Mesenteric fat pad (tissue), 1 donor: ENCODE data around the gene LAMC2. TPM values are rescaled to one million over a fixed set of nuclear protein-coding genes. Genes with fewer than 3 reads are reported as not detected.
A peak's percentile ranks its signal among the peaks of the same experiment; 100 is the strongest.
"Not testable (repeated sequence)": the region's sequence is repeated elsewhere in the genome, so short reads cannot be mapped to it uniquely, and the experiment has no call there.

Experiments used
- DNase-seq: peaks from one replicate; pipeline ENCODE4 v3.0.0-alpha.2; 2020; ENCODE audit warnings: low spot score
- total RNA-seq: library from RNA; stranded (reverse); fragmentation: NEBNext Ultra II Directional; extraction: Animal tissue kit (Norgen Biotek cat#: 25700); gene quantifications from one replicate; pipeline ENCODE4 v1.2.1, GENCODE V29; 2021
- donor health status: DM: yes; HTN: yes; CAD: no.

The LAMC2 gene
- total RNA-seq, 1 donor from 2014 or later: 1.0 TPM

- DNase-seq: no peak
Measured at GRCh38 chr1:183255073-183255472, 69.0 kb downstream of the LAMC2 start.

- no peak for DNase-seq
Measured at GRCh38 chr1:183259924-183260323, 73.9 kb downstream of the LAMC2 start.

GRCh38 chr1:183262628-183263200 lies 76.7 kb downstream of the LAMC2 start:
- DNase-seq: no peak

GRCh38 chr1:183263886-183264602 lies 78.0 kb downstream of the LAMC2 start:
- DNase-seq: no peak

- no peak for DNase-seq
Measured at GRCh38 chr1:183267646-183268431, 81.8 kb downstream of the LAMC2 start.

GRCh38 chr1:183270541-183271141 lies 84.6 kb downstream of the LAMC2 start:
- no peak for DNase-seq

GRCh38 chr1:183272390-183272848 lies 86.4 kb downstream of the LAMC2 start:
- DNase-seq: no peak

- DNase-seq: no peak
Measured at GRCh38 chr1:183273300-183273699, 87.2 kb downstream of the LAMC2 start.

- not testable (repeated sequence) for DNase-seq
Measured at GRCh38 chr1:183273984-183274383, 87.9 kb downstream of the LAMC2 start.

- DNase-seq: no peak
Measured at GRCh38 chr1:183274836-183275235, 88.8 kb downstream of the LAMC2 start.

GRCh38 chr1:183275322-183275721 lies 89.3 kb downstream of the LAMC2 start:
- DNase-seq: no peak

- DNase-seq: no peak
Measured at GRCh38 chr1:183276386-183277080, 90.5 kb downstream of the LAMC2 start.

- no peak for DNase-seq
Measured at GRCh38 chr1:183277821-183278738, 92.0 kb downstream of the LAMC2 start.

- DNase-seq: no peak
Measured at GRCh38 chr1:183278739-183279591, 92.9 kb downstream of the LAMC2 start.

GRCh38 chr1:183279835-183280234 lies 93.8 kb downstream of the LAMC2 start:
- no peak for DNase-seq

- DNase-seq: no peak
Measured at GRCh38 chr1:183281039-183281438, 95.0 kb downstream of the LAMC2 start.

GRCh38 chr1:183281553-183282091 lies 95.6 kb downstream of the LAMC2 start:
- DNase-seq: peak; percentile 94

GRCh38 chr1:183282101-183282855 lies 96.2 kb downstream of the LAMC2 start:
- no peak for DNase-seq
